ENCODE measurements around the gene DCC.

GRCh38 chr18:52936931-52937330 is 596.9 kb downstream of the DCC start:
- no peak for TF ChIP-seq CTCF (IDR thresholded peaks at IDR 0.05)
- no peak for TF ChIP-seq POLR2A (IDR thresholded peaks at IDR 0.05)
- no peak for TF ChIP-seq POLR2AphosphoS5 (IDR thresholded peaks at IDR 0.05)
